Lower leg skin (tissue), 3 donors: ENCODE results near the gene FAM131A.

Experiments used
- CTCF ChIP-seq, 3 donors: fragments of 450-650 bp; IDR thresholded peaks; one replicate each; pipeline ENCODE4 v1.5.1; 2016; ENCODE audit warnings: antibody characterized with exemption in 3 of 3, mild to moderate bottlenecking in 3 of 3, moderate library complexity in 2 of 3
- POLR2A ChIP-seq, 2 donors: fragments of 450-650 bp; IDR thresholded peaks; one replicate each; pipeline ENCODE4 v1.6.1; 2016 to 2017; ENCODE audit warnings: antibody characterized with exemption in 2 of 2, mild to moderate bottlenecking in 1 of 2, moderate library complexity in 1 of 2

GRCh38 chr3:184395320-184395660 lies 57.9 kb downstream of the FAM131A start:
- TF ChIP-seq CTCF (IDR thresholded peaks at IDR 0.05) (no peak), POLR2A (IDR thresholded peaks at IDR 0.05) (no peak)
